Neural cell (in vitro differentiated cells): ENCODE data around the gene CSMD2.

Experiments used
- EP300 ChIP-seq: fragments of 450-650 bp; conservative IDR thresholded peaks from 2 replicates; pipeline ENCODE4 v1.6.1; 2014; ENCODE audit warnings: antibody characterized with exemption, mild to moderate bottlenecking, moderate library complexity; ENCODE audit not compliant: poor library complexity, severe bottlenecking
- EZH2 ChIP-seq: fragments of 200-600, 300-800 bp; shearing (Covaris generic), sonication (generic); IDR thresholded peaks from 2 replicates; pipeline ENCODE4 v1.6.1; 2014; ENCODE audit warnings: antibody characterized with exemption, low read length, borderline replicate concordance, mild to moderate bottlenecking; ENCODE audit not compliant: insufficient read depth, poor library complexity, severe bottlenecking
- MXI1 ChIP-seq: fragments of 450-650 bp; conservative IDR thresholded peaks from 2 replicates; pipeline ENCODE4 v1.6.1; 2014; ENCODE audit warnings: antibody characterized with exemption, mild to moderate bottlenecking; ENCODE audit not compliant: poor library complexity, severe bottlenecking
- POLR2AphosphoS5 ChIP-seq: IDR thresholded peaks from 2 replicates; pipeline ENCODE4 v1.6.1; 2012
- SMC3 ChIP-seq: fragments of 450-650 bp; conservative IDR thresholded peaks from 2 replicates; pipeline ENCODE4 v1.6.1; 2014; ENCODE audit warnings: antibody characterized with exemption, mild to moderate bottlenecking, moderate library complexity; ENCODE audit not compliant: poor library complexity
- TAF1 ChIP-seq: IDR thresholded peaks from 2 replicates; pipeline ENCODE4 v1.6.1; 2012; ENCODE audit warnings: low read depth
- TF ChIP-seq, protein P1 (sequence below): fragments of 450-650 bp; IDR thresholded peaks from 2 replicates; pipeline ENCODE4 v1.5.1; 2014; ENCODE audit warnings: antibody characterized with exemption, mild to moderate bottlenecking, moderate library complexity; ENCODE audit not compliant: poor library complexity, severe bottlenecking

- TF ChIP-seq TAF1 (no peak), POLR2AphosphoS5 (no peak), EZH2 (no peak), SMC3 (no peak), EP300 (no peak), MXI1 (no peak)
- TF ChIP-seq, protein P1, sequence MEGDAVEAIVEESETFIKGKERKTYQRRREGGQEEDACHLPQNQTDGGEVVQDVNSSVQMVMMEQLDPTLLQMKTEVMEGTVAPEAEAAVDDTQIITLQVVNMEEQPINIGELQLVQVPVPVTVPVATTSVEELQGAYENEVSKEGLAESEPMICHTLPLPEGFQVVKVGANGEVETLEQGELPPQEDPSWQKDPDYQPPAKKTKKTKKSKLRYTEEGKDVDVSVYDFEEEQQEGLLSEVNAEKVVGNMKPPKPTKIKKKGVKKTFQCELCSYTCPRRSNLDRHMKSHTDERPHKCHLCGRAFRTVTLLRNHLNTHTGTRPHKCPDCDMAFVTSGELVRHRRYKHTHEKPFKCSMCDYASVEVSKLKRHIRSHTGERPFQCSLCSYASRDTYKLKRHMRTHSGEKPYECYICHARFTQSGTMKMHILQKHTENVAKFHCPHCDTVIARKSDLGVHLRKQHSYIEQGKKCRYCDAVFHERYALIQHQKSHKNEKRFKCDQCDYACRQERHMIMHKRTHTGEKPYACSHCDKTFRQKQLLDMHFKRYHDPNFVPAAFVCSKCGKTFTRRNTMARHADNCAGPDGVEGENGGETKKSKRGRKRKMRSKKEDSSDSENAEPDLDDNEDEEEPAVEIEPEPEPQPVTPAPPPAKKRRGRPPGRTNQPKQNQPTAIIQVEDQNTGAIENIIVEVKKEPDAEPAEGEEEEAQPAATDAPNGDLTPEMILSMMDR: no peak
These were observed 342.6 kb downstream of the CSMD2 start for GRCh38 chr1:33822396-33822795.
